K562 (cell line): ENCODE data around the gene PRIM1. TPM values are rescaled to one million over a fixed set of nuclear protein-coding genes. Genes with fewer than 3 reads are reported as not detected.

ENCODE experiments used
- ADNP ChIP-seq: fragments of 200-800 bp; sonication (Bioruptor generic); IDR thresholded peaks from 2 replicates; pipeline ENCODE4 v1.6.1; 2016; ENCODE audit warnings: missing genetic modification characterization, missing compliant biosample characterization
- CBFA2T2 ChIP-seq: fragments of 450-650 bp; conservative IDR thresholded peaks from 2 replicates; pipeline ENCODE4 v1.6.1; 2017; ENCODE audit warnings: mild to moderate bottlenecking
- CBFA2T3 ChIP-seq: fragments of 450-650 bp; IDR thresholded peaks from 2 replicates; pipeline ENCODE4 v1.6.1; 2017
- JUNB ChIP-seq: fragments of 450-650 bp; formaldehyde crosslinking; conservative IDR thresholded peaks from 2 replicates; pipeline ENCODE4 v1.4.0; 2020; ENCODE audit warnings: mild to moderate bottlenecking
- LARP7 ChIP-seq: fragments of 450-650 bp; IDR thresholded peaks from 2 replicates; pipeline ENCODE4 v1.6.1; 2016
- MAFG ChIP-seq: fragments of 450-650 bp; conservative IDR thresholded peaks from 2 replicates; pipeline ENCODE4 v1.6.1; 2016; ENCODE audit warnings: missing genetic modification characterization, missing compliant biosample characterization
- MBD2 ChIP-seq: sonication (generic); IDR thresholded peaks from 2 replicates; pipeline ENCODE4 v1.6.1; 2016; ENCODE audit warnings: low read depth, borderline replicate concordance
- MEF2D ChIP-seq: conservative IDR thresholded peaks from 2 replicates; pipeline ENCODE4 v1.6.1; 2016; ENCODE audit warnings: low read depth, missing genetic modification characterization, missing compliant biosample characterization
- MYNN ChIP-seq, 2 experiments: sonication (generic); formaldehyde crosslinking in 1 of 2; IDR thresholded peaks; 2 replicates each; pipeline versions ENCODE4 v1.5.0 to v1.6.1; 2016 to 2020; ENCODE audit warnings: antibody characterized with exemption in 1 of 2, missing genetic modification reagents in 1 of 2
- RAD21 ChIP-seq, 2 experiments: fragments of 250-450 bp in 1 of 2; fragments of 450-650 bp in 1 of 2; sonication (Bioruptor Pico) in 1 of 2; formaldehyde crosslinking in 1 of 2; IDR thresholded peaks in 1 of 2; conservative IDR thresholded peaks in 1 of 2; 2 replicates each; pipeline versions ENCODE4 v1.4.0 to v1.8.0; 2020 to 2022; ENCODE audit warnings: mild to moderate bottlenecking in 2 of 2, moderate library complexity in 1 of 2
- SAFB ChIP-seq: fragments of 200-400 bp; formaldehyde crosslinking; IDR thresholded peaks from 2 replicates; pipeline ENCODE4 v1.6.1; 2017; ENCODE audit warnings: low read depth, low read length, borderline replicate concordance
- ZNF232 ChIP-seq: sonication (generic); formaldehyde crosslinking; IDR thresholded peaks from 2 replicates; pipeline ENCODE4 v1.8.0; 2022; ENCODE audit warnings: mild to moderate bottlenecking, missing genetic modification reagents
- ZNF324 ChIP-seq: fragments of 250-450 bp; sonication (Bioruptor Pico); IDR thresholded peaks from 2 replicates; pipeline ENCODE4 v1.4.0; 2020; ENCODE audit warnings: mild to moderate bottlenecking
- polyA plus RNA-seq, 8 experiments: library from polyadenylated mRNA; depleted of rRNA in 4 of 8; stranded (reverse) in 5 of 8; unstranded in 3 of 8; fragments of >200 nt; fragmentation: Nextera tagmentation in 2 of 8; fragmentation: Illumina TruSeq in 1 of 8; extraction: Ambion mirVana in 2 of 8; extraction: Trizol in 1 of 8; gene quantifications; 2 replicates each; pipeline versions ENCODE4 v1.2.1 to v1.2.3, GENCODE V29; 2011 to 2014; ENCODE audit warnings: inconsistent platforms in 1 of 8, missing spikeins in 1 of 8
- total RNA-seq, 7 experiments: library from RNA; depleted of rRNA in 6 of 7; stranded (reverse); fragments of >200 nt in 6 of 7; fragmentation: Illumina TruSeq in 2 of 7; extraction: Trizol in 2 of 7; gene quantifications; 2 replicates each; pipeline versions ENCODE4 v1.2.1 to v1.2.3, GENCODE V29; 2011 to 2021; ENCODE audit warnings: low replicate concordance in 1 of 7
- TF ChIP-seq, protein P1 (sequence below): IDR thresholded peaks from 2 replicates; pipeline ENCODE4 v1.6.1; 2014; ENCODE audit warnings: antibody characterized with exemption
- TF ChIP-seq, protein P2 (sequence below): fragments of 250-450 bp; sonication (Bioruptor Pico); IDR thresholded peaks from 2 replicates; pipeline ENCODE4 v1.4.0; 2020; ENCODE audit warnings: mild to moderate bottlenecking
- TF ChIP-seq, protein P3 (sequence below), 2 experiments: fragments of 450-650 bp in 1 of 2; sonication (generic) in 1 of 2; formaldehyde crosslinking in 1 of 2; IDR thresholded peaks; 2 replicates each; pipeline versions ENCODE4 v1.7.1 to v1.9.0; 2016 to 2022; ENCODE audit warnings: inconsistent platforms in 1 of 2, mild to moderate bottlenecking in 1 of 2, missing genetic modification reagents in 1 of 2

PRIM1 gene
- total and polyA plus RNA-seq, 9 of the 15 experiments (the other 6 are each of a cell fraction or from before 2014, with no cell fraction given), result 67.2 to 179 (median 140) TPM

DNA sequence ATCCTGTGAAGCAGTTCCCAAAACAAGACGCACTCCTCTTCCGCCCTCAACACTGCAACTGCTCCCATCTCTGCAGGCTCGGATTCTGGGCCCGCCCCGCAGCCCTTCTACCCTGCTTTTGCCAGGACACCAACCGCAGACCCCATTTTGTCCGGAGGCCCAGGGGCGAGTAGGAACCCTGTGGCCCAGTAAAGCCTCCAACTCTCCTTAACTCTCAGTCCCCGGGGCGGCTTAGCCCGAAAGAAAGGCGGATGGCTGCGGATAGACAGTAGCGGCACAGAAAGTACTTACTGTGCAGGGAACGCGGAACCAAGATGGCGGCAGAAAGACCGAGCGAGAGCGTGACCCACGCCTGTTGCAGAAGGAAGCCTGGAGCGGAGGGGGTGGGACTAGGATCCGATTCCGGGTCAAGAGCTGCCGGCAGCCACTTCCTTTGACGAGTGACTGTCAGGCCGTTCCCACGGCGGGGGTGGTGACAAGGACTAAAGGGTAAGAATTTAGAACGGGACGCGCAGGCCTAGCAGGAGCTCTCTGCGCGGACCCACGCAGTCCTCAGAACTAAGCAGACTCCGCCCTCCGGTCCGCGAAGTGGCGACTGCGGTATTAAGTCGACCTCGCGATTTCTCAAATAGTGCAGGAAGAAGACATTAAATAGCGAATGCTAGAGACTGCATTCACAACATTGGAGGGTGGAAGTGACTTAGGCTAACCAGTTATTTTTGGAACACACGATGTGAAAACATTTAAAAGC lies 27.0 kb downstream of the PRIM1 start, which contains the start of gene NACA (continued):
- TF ChIP-seq, protein P1, sequence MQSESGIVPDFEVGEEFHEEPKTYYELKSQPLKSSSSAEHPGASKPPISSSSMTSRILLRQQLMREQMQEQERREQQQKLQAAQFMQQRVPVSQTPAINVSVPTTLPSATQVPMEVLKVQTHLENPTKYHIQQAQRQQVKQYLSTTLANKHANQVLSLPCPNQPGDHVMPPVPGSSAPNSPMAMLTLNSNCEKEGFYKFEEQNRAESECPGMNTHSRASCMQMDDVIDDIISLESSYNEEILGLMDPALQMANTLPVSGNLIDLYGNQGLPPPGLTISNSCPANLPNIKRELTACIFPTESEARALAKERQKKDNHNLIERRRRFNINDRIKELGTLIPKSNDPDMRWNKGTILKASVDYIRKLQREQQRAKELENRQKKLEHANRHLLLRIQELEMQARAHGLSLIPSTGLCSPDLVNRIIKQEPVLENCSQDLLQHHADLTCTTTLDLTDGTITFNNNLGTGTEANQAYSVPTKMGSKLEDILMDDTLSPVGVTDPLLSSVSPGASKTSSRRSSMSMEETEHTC, result 0 out of 2 replicates have a peak, but pooled peaks have one; percentile 16
- TF ChIP-seq CBFA2T3 (no peak), ADNP (no peak), ZNF324 (0 out of 2 replicates have a peak, but pooled peaks have one; percentile 43), JUNB (no peak), CBFA2T2 (no peak), MYNN (IDR thresholded peaks at IDR 0.05) (no peak), MYNN (CRISPR knock-in tag; IDR thresholded peaks at IDR 0.05) (no peak), MBD2 (peak; percentile 71), RAD21 (CRISPR knock-in tag; conservative IDR thresholded peaks at IDR 0.05 in 1 of 2, IDR thresholded peaks at IDR 0.05 in 1 of 2) (peak in 1 of 2 experiments; percentile 21; a peak in 2 of 4 replicates), LARP7 (peak; percentile 48; the same call in 1 of the 2 replicates), MAFG (tag) (no peak), SAFB (peak; percentile 61; the same call in 1 of the 2 replicates), ZNF232 (no peak), MEF2D (tag) (no peak)
- TF ChIP-seq, protein P2, sequence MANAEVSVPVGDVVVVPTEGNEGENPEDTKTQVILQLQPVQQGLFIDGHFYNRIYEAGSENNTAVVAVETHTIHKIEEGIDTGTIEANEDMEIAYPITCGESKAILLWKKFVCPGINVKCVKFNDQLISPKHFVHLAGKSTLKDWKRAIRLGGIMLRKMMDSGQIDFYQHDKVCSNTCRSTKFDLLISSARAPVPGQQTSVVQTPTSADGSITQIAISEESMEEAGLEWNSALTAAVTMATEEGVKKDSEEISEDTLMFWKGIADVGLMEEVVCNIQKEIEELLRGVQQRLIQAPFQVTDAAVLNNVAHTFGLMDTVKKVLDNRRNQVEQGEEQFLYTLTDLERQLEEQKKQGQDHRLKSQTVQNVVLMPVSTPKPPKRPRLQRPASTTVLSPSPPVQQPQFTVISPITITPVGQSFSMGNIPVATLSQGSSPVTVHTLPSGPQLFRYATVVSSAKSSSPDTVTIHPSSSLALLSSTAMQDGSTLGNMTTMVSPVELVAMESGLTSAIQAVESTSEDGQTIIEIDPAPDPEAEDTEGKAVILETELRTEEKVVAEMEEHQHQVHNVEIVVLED (CRISPR knock-in tag), result peak; percentile 91
- TF ChIP-seq, protein P3, sequence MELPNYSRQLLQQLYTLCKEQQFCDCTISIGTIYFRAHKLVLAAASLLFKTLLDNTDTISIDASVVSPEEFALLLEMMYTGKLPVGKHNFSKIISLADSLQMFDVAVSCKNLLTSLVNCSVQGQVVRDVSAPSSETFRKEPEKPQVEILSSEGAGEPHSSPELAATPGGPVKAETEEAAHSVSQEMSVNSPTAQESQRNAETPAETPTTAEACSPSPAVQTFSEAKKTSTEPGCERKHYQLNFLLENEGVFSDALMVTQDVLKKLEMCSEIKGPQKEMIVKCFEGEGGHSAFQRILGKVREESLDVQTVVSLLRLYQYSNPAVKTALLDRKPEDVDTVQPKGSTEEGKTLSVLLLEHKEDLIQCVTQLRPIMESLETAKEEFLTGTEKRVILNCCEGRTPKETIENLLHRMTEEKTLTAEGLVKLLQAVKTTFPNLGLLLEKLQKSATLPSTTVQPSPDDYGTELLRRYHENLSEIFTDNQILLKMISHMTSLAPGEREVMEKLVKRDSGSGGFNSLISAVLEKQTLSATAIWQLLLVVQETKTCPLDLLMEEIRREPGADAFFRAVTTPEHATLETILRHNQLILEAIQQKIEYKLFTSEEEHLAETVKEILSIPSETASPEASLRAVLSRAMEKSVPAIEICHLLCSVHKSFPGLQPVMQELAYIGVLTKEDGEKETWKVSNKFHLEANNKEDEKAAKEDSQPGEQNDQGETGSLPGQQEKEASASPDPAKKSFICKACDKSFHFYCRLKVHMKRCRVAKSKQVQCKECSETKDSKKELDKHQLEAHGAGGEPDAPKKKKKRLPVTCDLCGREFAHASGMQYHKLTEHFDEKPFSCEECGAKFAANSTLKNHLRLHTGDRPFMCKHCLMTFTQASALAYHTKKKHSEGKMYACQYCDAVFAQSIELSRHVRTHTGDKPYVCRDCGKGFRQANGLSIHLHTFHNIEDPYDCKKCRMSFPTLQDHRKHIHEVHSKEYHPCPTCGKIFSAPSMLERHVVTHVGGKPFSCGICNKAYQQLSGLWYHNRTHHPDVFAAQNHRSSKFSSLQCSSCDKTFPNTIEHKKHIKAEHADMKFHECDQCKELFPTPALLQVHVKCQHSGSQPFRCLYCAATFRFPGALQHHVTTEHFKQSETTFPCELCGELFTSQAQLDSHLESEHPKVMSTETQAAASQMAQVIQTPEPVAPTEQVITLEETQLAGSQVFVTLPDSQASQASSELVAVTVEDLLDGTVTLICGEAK (IDR thresholded peaks at IDR 0.05), result peak; percentile 97
- TF ChIP-seq, protein P3 (CRISPR knock-in tag; IDR thresholded peaks at IDR 0.05), result no peak
